ENCODE measurements around the gene EHBP1L1. TPM values are rescaled to one million over a fixed set of nuclear protein-coding genes. Genes with fewer than 3 reads are reported as not detected.

EHBP1L1 gene
- total RNA-seq, 1 experiment from 2014 or later, result 105 TPM

DNA sequence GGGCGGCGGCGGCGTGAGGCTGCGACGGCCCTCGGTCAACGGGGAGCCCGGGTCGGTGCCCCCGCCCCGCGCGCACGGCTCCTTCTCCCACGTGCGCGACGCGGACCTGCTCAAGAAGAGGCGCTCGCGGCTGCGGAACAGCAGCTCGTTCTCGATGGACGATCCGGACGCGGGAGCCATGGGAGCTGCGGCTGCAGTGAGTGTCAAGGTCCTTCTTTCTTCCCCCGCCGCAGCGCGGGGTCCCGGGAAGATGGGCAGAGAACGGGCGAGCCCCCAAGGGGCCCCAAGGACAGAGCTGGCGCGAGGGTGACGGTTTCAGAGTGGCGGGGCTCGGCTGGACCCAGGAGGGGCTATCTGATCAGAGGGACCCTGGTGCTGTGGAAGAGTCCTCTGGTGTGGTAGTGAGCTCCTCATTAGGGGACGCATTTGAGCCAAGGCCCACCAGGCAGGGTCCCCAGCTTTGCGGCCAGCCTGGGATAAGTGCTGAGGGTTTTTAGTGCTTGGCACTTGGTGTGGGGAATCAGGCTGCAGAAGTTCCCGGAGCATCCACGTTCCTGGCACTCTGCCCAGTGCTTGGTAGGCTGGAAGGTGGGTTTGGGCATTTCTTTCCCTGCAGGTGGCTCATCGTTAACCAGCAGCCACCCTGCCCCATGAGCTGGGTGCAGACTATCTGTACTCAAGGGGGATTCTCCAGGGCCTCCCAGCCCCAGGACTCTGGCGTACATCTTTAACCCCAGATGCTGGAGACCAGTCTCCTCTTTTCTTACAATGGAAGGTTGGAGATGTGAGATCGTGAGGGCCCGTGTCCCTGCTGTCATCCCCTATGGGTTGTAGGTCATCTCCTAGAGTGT, 9.8 kb downstream of the EHBP1L1 start:
- ChIA-PET CTCF (interaction anchor here (0.9 to 1.2 kb wide), 3 partner anchors 8 to 45 kb away, joined by 3 to 6 read pairs (median 3); no protein-coding TSS in a partner anchor), RAD21 (ENCODE audit: low non-redundant PET in 1 of 2, low total read pairs in 2 of 2, uncharacterized antibody in 2 of 2, unreplicated experiment in 2 of 2) (no interaction called here), POLR2A (interaction anchor here (0.9 kb wide), 1 partner anchor 274 kb away, joined by 3 read pairs; the partner anchor contains the start of gene MUS81)
- TF ChIP-seq TCF7L2 (IDR thresholded peaks at IDR 0.05; ENCODE audit: borderline replicate concordance, extremely low read depth, insufficient read depth, insufficient read length) (no peak), SP1 (IDR thresholded peaks at IDR 0.05; ENCODE audit: low read depth) (no peak), CEBPB (IDR thresholded peaks at IDR 0.05; ENCODE audit: low read depth) (no peak)
- Histone ChIP-seq H2AFZ (ENCODE audit: low read depth, low read length, poor library complexity, severe bottlenecking) (no peak overlapping the region), H3K27me3 (ENCODE audit: insufficient read depth, low read length) (no peaks in the 10 kb centered on the region), H4K20me1 (ENCODE audit: insufficient read depth) (no peaks in the 10 kb centered on the region), H3K4me3 (replicated peaks in 1 of 2; ENCODE audit: low read depth in 1 of 2, low read length in 2 of 2) (no peak overlapping the region), H3K9me3 (ENCODE audit: control insufficient read depth in 1 of 2, insufficient read depth in 1 of 2, low read depth in 1 of 2, low read length in 2 of 2) (no peaks in the 10 kb centered on the region), H3K9me2 (ENCODE audit: insufficient read depth) (no peaks in the 10 kb centered on the region), H3K4me2 (ENCODE audit: low read length) (no peak overlapping the region), H3K36me3 (ENCODE audit: control insufficient read depth in 1 of 2, insufficient read depth in 2 of 2, low read length in 2 of 2) (no peaks in the 10 kb centered on the region; a peak in 2 of 4 replicates), H3K4me1 (ENCODE audit: control insufficient read depth in 1 of 2, insufficient read depth in 2 of 2, low read length in 2 of 2) (peaks cover 14 to 25% of the 10 kb centered on the region in 2 experiments), H3K79me2 (ENCODE audit: insufficient read depth, low read length) (no peaks in the 10 kb centered on the region), H3K27ac (ENCODE audit: low read depth, low read length) (no peak overlapping the region), H3K9ac (ENCODE audit: low read length) (no peak overlapping the region)
- intact Hi-C loops (cut with micrococcal nuclease), result no loop called here
- no peak for ATAC-seq
- no peak for DNase-seq (ENCODE audit: low read depth, low spot score)
- no TSS peak for BruUV-seq (replicated peaks)

DNA sequence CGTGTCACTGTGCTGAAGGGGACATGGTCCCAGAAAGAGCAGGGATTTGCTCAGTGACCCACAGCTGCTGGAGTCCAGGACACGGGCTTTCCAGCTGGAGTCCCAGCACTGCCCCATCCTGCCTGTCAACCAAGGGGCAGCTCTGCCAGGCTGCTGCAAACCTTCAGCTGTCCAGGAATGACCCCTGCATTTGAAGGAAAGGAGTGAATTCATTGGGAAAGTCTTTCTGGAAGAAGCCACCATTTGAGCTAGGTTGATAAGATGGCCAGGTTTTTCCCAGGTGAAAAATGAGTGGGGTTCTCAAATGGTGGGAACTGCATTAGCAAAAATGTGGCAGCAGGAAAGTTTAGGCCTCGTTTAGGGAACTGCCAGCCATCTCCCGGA, 10.4 kb downstream of the EHBP1L1 start:
- no peak for DNase-seq (ENCODE audit: low read depth, low spot score)
- Histone ChIP-seq H3K27me3 (ENCODE audit: insufficient read depth, low read length) (no peaks in the 10 kb centered on the region), H3K9me2 (ENCODE audit: insufficient read depth) (no peaks in the 10 kb centered on the region), H2AFZ (ENCODE audit: low read depth, low read length, poor library complexity, severe bottlenecking) (no peak overlapping the region), H3K9me3 (ENCODE audit: control insufficient read depth in 1 of 2, insufficient read depth in 1 of 2, low read depth in 1 of 2, low read length in 2 of 2) (no peaks in the 10 kb centered on the region), H4K20me1 (ENCODE audit: insufficient read depth) (no peaks in the 10 kb centered on the region), H3K4me2 (ENCODE audit: low read length) (no peak overlapping the region), H3K4me3 (replicated peaks in 1 of 2; ENCODE audit: low read depth in 1 of 2, low read length in 2 of 2) (no peak overlapping the region), H3K9ac (ENCODE audit: low read length) (no peak overlapping the region), H3K36me3 (ENCODE audit: control insufficient read depth in 1 of 2, insufficient read depth in 2 of 2, low read length in 2 of 2) (no peaks in the 10 kb centered on the region; a peak in 1 of 4 replicates), H3K4me1 (ENCODE audit: control insufficient read depth in 1 of 2, insufficient read depth in 2 of 2, low read length in 2 of 2) (peaks cover 14 to 25% of the 10 kb centered on the region in 2 experiments), H3K27ac (ENCODE audit: low read depth, low read length) (no peak overlapping the region), H3K79me2 (ENCODE audit: insufficient read depth, low read length) (no peaks in the 10 kb centered on the region)
- intact Hi-C loops (cut with micrococcal nuclease), result no loop called here
- no peak for ATAC-seq
- ChIA-PET CTCF (interaction anchor here (0.9 to 1.0 kb wide), 2 partner anchors 9 to 45 kb away, joined by 3 read pairs; no protein-coding TSS in a partner anchor), POLR2A (interaction anchor here (0.9 to 1.5 kb wide), 2 partner anchors 12 to 273 kb away, joined by 3 read pairs; partner anchors contain the start of gene MUS81), RAD21 (ENCODE audit: low non-redundant PET in 1 of 2, low total read pairs in 2 of 2, uncharacterized antibody in 2 of 2, unreplicated experiment in 2 of 2) (no interaction called here)
- no TSS peak for BruUV-seq (replicated peaks)
- TF ChIP-seq ZFX (IDR thresholded peaks at IDR 0.05), result no peak
- TF ChIP-seq POLR2AphosphoS5 (IDR thresholded peaks at IDR 0.05; ENCODE audit: low read depth, low read length), result no peak
- no peak for TF ChIP-seq EZH2phosphoT487 (IDR thresholded peaks at IDR 0.05; ENCODE audit: borderline replicate concordance)
- TF ChIP-seq, protein P1, sequence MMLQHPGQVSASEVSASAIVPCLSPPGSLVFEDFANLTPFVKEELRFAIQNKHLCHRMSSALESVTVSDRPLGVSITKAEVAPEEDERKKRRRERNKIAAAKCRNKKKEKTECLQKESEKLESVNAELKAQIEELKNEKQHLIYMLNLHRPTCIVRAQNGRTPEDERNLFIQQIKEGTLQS (IDR thresholded peaks at IDR 0.05), result no peak
- no peak for TF ChIP-seq CBX3 (IDR thresholded peaks at IDR 0.05; ENCODE audit: low read depth)
- TF ChIP-seq POLR2A (IDR thresholded peaks at IDR 0.05; ENCODE audit: borderline replicate concordance, extremely low read depth, insufficient read depth, insufficient read length), result no peak
- no peak for TF ChIP-seq JUND (IDR thresholded peaks at IDR 0.05)
- TF ChIP-seq, protein P2, sequence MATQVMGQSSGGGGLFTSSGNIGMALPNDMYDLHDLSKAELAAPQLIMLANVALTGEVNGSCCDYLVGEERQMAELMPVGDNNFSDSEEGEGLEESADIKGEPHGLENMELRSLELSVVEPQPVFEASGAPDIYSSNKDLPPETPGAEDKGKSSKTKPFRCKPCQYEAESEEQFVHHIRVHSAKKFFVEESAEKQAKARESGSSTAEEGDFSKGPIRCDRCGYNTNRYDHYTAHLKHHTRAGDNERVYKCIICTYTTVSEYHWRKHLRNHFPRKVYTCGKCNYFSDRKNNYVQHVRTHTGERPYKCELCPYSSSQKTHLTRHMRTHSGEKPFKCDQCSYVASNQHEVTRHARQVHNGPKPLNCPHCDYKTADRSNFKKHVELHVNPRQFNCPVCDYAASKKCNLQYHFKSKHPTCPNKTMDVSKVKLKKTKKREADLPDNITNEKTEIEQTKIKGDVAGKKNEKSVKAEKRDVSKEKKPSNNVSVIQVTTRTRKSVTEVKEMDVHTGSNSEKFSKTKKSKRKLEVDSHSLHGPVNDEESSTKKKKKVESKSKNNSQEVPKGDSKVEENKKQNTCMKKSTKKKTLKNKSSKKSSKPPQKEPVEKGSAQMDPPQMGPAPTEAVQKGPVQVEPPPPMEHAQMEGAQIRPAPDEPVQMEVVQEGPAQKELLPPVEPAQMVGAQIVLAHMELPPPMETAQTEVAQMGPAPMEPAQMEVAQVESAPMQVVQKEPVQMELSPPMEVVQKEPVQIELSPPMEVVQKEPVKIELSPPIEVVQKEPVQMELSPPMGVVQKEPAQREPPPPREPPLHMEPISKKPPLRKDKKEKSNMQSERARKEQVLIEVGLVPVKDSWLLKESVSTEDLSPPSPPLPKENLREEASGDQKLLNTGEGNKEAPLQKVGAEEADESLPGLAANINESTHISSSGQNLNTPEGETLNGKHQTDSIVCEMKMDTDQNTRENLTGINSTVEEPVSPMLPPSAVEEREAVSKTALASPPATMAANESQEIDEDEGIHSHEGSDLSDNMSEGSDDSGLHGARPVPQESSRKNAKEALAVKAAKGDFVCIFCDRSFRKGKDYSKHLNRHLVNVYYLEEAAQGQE (IDR thresholded peaks at IDR 0.05; ENCODE audit: low read depth), result no peak
- TF ChIP-seq ELF1 (IDR thresholded peaks at IDR 0.05; ENCODE audit: borderline replicate concordance, low read depth), result no peak
- TF ChIP-seq YY1 (IDR thresholded peaks at IDR 0.05; ENCODE audit: extremely low read depth, insufficient replicate concordance, low read depth, low read length), result no peak
- no peak for TF ChIP-seq SRF (IDR thresholded peaks at IDR 0.05; ENCODE audit: low read depth)
- TF ChIP-seq RAD21 (IDR thresholded peaks at IDR 0.05; ENCODE audit: low read depth), result no peak
- TF ChIP-seq FOSL1 (IDR thresholded peaks at IDR 0.05; ENCODE audit: low read depth), result no peak
- TF ChIP-seq, protein P3, sequence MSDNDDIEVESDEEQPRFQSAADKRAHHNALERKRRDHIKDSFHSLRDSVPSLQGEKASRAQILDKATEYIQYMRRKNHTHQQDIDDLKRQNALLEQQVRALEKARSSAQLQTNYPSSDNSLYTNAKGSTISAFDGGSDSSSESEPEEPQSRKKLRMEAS (IDR thresholded peaks at IDR 0.05), result no peak
- no peak for TF ChIP-seq TCF7L2 (IDR thresholded peaks at IDR 0.05; ENCODE audit: borderline replicate concordance, extremely low read depth, insufficient read depth, insufficient read length)
